ENCODE data around the gene RNF133.

RNF133 gene

GRCh38 chr7:122699017-122699416 lies at the start of gene RNF133:
Gene RNF133, minus strand, starts transcription at chr7:122699117. Its CDS starts 199 bp downstream, at chr7:122698918.
- Mint-ChIP-seq H3K27me3 (no peaks in the 10 kb centered on the region), H3K4me1 (ENCODE audit: low read depth) (no peaks in the 10 kb centered on the region), H3K27ac (no peak within 1 kb of the TSS), H3K9me3 (peaks cover 9% of the 10 kb centered on the region), H3K36me3 (ENCODE audit: low read depth) (no peaks in the 10 kb centered on the region), H3K4me3 (no peak within 1 kb of the TSS)
- intact Hi-C loops (cut with micrococcal nuclease) = no loop called here

GRCh38 chr7:122748195-122748594 lies 49.3 kb upstream of the RNF133 start:
- H3K9me3 Mint-ChIP-seq = no peaks in the 10 kb centered on the region
- H3K4me3 Mint-ChIP-seq = no peak overlapping the region
- intact Hi-C loops (cut with micrococcal nuclease) = no loop called here
- H3K27me3 Mint-ChIP-seq = no peaks in the 10 kb centered on the region
- H3K27ac Mint-ChIP-seq = no peak overlapping the region
- H3K4me1 Mint-ChIP-seq (ENCODE audit: low read depth) = no peaks in the 10 kb centered on the region
- no peaks in the 10 kb centered on the region for H3K36me3 Mint-ChIP-seq (ENCODE audit: low read depth)

GRCh38 chr7:122746948-122747347 lies 48.0 kb upstream of the RNF133 start:
- intact Hi-C loops (cut with micrococcal nuclease) = no loop called here
- H3K36me3 Mint-ChIP-seq (ENCODE audit: low read depth) = no peaks in the 10 kb centered on the region
- H3K4me3 Mint-ChIP-seq = no peak overlapping the region
- no peaks in the 10 kb centered on the region for H3K27me3 Mint-ChIP-seq
- no peaks in the 10 kb centered on the region for H3K9me3 Mint-ChIP-seq
- no peaks in the 10 kb centered on the region for H3K4me1 Mint-ChIP-seq (ENCODE audit: low read depth)
- H3K27ac Mint-ChIP-seq = no peak overlapping the region

GRCh38 chr7:122743211-122743610 lies 44.3 kb upstream of the RNF133 start:
- intact Hi-C loops (cut with micrococcal nuclease) = no loop called here
- no peak overlapping the region for H3K4me3 Mint-ChIP-seq
- H3K27ac Mint-ChIP-seq = no peak overlapping the region
- H3K27me3 Mint-ChIP-seq = no peaks in the 10 kb centered on the region
- no peaks in the 10 kb centered on the region for H3K36me3 Mint-ChIP-seq (ENCODE audit: low read depth)
- H3K9me3 Mint-ChIP-seq = no peaks in the 10 kb centered on the region
- no peaks in the 10 kb centered on the region for H3K4me1 Mint-ChIP-seq (ENCODE audit: low read depth)

GRCh38 chr7:122738947-122739346 lies 40.0 kb upstream of the RNF133 start:
- Mint-ChIP-seq H3K27ac (no peak overlapping the region), H3K4me3 (no peak overlapping the region), H3K27me3 (no peaks in the 10 kb centered on the region), H3K36me3 (ENCODE audit: low read depth) (no peaks in the 10 kb centered on the region), H3K9me3 (peaks cover 9% of the 10 kb centered on the region), H3K4me1 (ENCODE audit: low read depth) (no peaks in the 10 kb centered on the region)
- intact Hi-C loops (cut with micrococcal nuclease) = no loop called here

- no peaks in the 10 kb centered on the region for H3K36me3 Mint-ChIP-seq (ENCODE audit: low read depth)
- H3K27me3 Mint-ChIP-seq = no peaks in the 10 kb centered on the region
- H3K9me3 Mint-ChIP-seq = peaks cover 9% of the 10 kb centered on the region
- no peaks in the 10 kb centered on the region for H3K4me1 Mint-ChIP-seq (ENCODE audit: low read depth)
- no peak overlapping the region for H3K4me3 Mint-ChIP-seq
- H3K27ac Mint-ChIP-seq = no peak overlapping the region
- intact Hi-C loops (cut with micrococcal nuclease) = no loop called here
These were observed 37.3 kb upstream of the RNF133 start for GRCh38 chr7:122736183-122736582.

GRCh38 chr7:122727759-122728158 lies 28.8 kb upstream of the RNF133 start:
- no peak overlapping the region for H3K27ac Mint-ChIP-seq
- H3K36me3 Mint-ChIP-seq (ENCODE audit: low read depth) = no peaks in the 10 kb centered on the region
- no peaks in the 10 kb centered on the region for H3K27me3 Mint-ChIP-seq
- H3K4me1 Mint-ChIP-seq (ENCODE audit: low read depth) = no peaks in the 10 kb centered on the region
- H3K4me3 Mint-ChIP-seq = no peak overlapping the region
- intact Hi-C loops (cut with micrococcal nuclease) = no loop called here
- H3K9me3 Mint-ChIP-seq = no peaks in the 10 kb centered on the region

- intact Hi-C loops (cut with micrococcal nuclease) = no loop called here
- Mint-ChIP-seq H3K4me3 (no peak overlapping the region), H3K9me3 (no peaks in the 10 kb centered on the region), H3K4me1 (ENCODE audit: low read depth) (no peaks in the 10 kb centered on the region), H3K27me3 (no peaks in the 10 kb centered on the region), H3K27ac (no peak overlapping the region), H3K36me3 (ENCODE audit: low read depth) (no peaks in the 10 kb centered on the region)
These were observed 28.4 kb upstream of the RNF133 start for GRCh38 chr7:122727354-122727753.

GRCh38 chr7:122726881-122727280 lies 28.0 kb upstream of the RNF133 start:
- intact Hi-C loops (cut with micrococcal nuclease) = no loop called here
- H3K4me3 Mint-ChIP-seq = no peak overlapping the region
- no peak overlapping the region for H3K27ac Mint-ChIP-seq
- no peaks in the 10 kb centered on the region for H3K36me3 Mint-ChIP-seq (ENCODE audit: low read depth)
- no peaks in the 10 kb centered on the region for H3K9me3 Mint-ChIP-seq
- no peaks in the 10 kb centered on the region for H3K27me3 Mint-ChIP-seq
- no peaks in the 10 kb centered on the region for H3K4me1 Mint-ChIP-seq (ENCODE audit: low read depth)

GRCh38 chr7:122724366-122724765 lies 25.4 kb upstream of the RNF133 start:
- peaks cover under 1% of the 10 kb centered on the region for H3K9me3 Mint-ChIP-seq
- H3K36me3 Mint-ChIP-seq (ENCODE audit: low read depth) = no peaks in the 10 kb centered on the region
- H3K4me3 Mint-ChIP-seq = no peak overlapping the region
- H3K27me3 Mint-ChIP-seq = no peaks in the 10 kb centered on the region
- no peaks in the 10 kb centered on the region for H3K4me1 Mint-ChIP-seq (ENCODE audit: low read depth)
- intact Hi-C loops (cut with micrococcal nuclease) = no loop called here
- no peak overlapping the region for H3K27ac Mint-ChIP-seq

- no peak overlapping the region for H3K4me3 Mint-ChIP-seq
- peaks cover 17% of the 10 kb centered on the region for H3K9me3 Mint-ChIP-seq
- no peaks in the 10 kb centered on the region for H3K27me3 Mint-ChIP-seq
- no peaks in the 10 kb centered on the region for H3K4me1 Mint-ChIP-seq (ENCODE audit: low read depth)
- H3K36me3 Mint-ChIP-seq (ENCODE audit: low read depth) = no peaks in the 10 kb centered on the region
- H3K27ac Mint-ChIP-seq = no peak overlapping the region
- intact Hi-C loops (cut with micrococcal nuclease) = no loop called here
These were observed 20.2 kb upstream of the RNF133 start for GRCh38 chr7:122719010-122719578.

GRCh38 chr7:122717356-122718089 lies 18.6 kb upstream of the RNF133 start:
- H3K9me3 Mint-ChIP-seq = peaks cover 17% of the 10 kb centered on the region
- no peak overlapping the region for H3K4me3 Mint-ChIP-seq
- intact Hi-C loops (cut with micrococcal nuclease) = no loop called here
- no peaks in the 10 kb centered on the region for H3K4me1 Mint-ChIP-seq (ENCODE audit: low read depth)
- H3K27me3 Mint-ChIP-seq = no peaks in the 10 kb centered on the region
- no peak overlapping the region for H3K27ac Mint-ChIP-seq
- no peaks in the 10 kb centered on the region for H3K36me3 Mint-ChIP-seq (ENCODE audit: low read depth)

GRCh38 chr7:122715183-122715582 lies 16.3 kb upstream of the RNF133 start:
- H3K36me3 Mint-ChIP-seq (ENCODE audit: low read depth) = no peaks in the 10 kb centered on the region
- H3K27ac Mint-ChIP-seq = no peak overlapping the region
- intact Hi-C loops (cut with micrococcal nuclease) = no loop called here
- H3K4me1 Mint-ChIP-seq (ENCODE audit: low read depth) = no peaks in the 10 kb centered on the region
- H3K27me3 Mint-ChIP-seq = no peaks in the 10 kb centered on the region
- H3K9me3 Mint-ChIP-seq = peaks cover 17% of the 10 kb centered on the region
- no peak overlapping the region for H3K4me3 Mint-ChIP-seq

GRCh38 chr7:122710916-122711315 lies 12.0 kb upstream of the RNF133 start:
- H3K36me3 Mint-ChIP-seq (ENCODE audit: low read depth) = no peaks in the 10 kb centered on the region

More at GRCh38 chr7:122710916-122711315, 12.0 kb upstream of the RNF133 start:
- intact Hi-C loops (cut with micrococcal nuclease) = no loop called here
- Mint-ChIP-seq H3K4me1 (ENCODE audit: low read depth) (no peaks in the 10 kb centered on the region), H3K9me3 (no peaks in the 10 kb centered on the region), H3K4me3 (no peak overlapping the region), H3K27ac (no peak overlapping the region), H3K27me3 (no peaks in the 10 kb centered on the region)

Data from dendritic cell treated with granulocyte-macrophage colony-stimulating factor and Interleukin-4, amounts not matched to agents 40 ng/mL and 50 ng/mL, for 4 days (primary cell).